GM12875 (cell line): ENCODE data around the gene DPEP2.
A peak's percentile ranks its signal among the peaks of the same experiment; 100 is the strongest.
"Not testable (repeated sequence)": the region's sequence is repeated elsewhere in the genome, so short reads cannot be mapped to it uniquely, and the experiment has no call there.

Experiments
- H3K4me3 ChIP-seq: one replicate; pipeline ENCODE4 v1.5.1; 2011; ENCODE audit warnings: low read depth, low read length, control low read depth
- CTCF ChIP-seq: IDR thresholded peaks from 2 replicates; pipeline ENCODE4 v1.5.1; 2011; ENCODE audit warnings: low read depth, mild to moderate bottlenecking, control low read depth, inconsistent platforms, low read length, moderate library complexity, borderline replicate concordance; ENCODE audit not compliant: insufficient read depth

DPEP2 gene

DNA sequence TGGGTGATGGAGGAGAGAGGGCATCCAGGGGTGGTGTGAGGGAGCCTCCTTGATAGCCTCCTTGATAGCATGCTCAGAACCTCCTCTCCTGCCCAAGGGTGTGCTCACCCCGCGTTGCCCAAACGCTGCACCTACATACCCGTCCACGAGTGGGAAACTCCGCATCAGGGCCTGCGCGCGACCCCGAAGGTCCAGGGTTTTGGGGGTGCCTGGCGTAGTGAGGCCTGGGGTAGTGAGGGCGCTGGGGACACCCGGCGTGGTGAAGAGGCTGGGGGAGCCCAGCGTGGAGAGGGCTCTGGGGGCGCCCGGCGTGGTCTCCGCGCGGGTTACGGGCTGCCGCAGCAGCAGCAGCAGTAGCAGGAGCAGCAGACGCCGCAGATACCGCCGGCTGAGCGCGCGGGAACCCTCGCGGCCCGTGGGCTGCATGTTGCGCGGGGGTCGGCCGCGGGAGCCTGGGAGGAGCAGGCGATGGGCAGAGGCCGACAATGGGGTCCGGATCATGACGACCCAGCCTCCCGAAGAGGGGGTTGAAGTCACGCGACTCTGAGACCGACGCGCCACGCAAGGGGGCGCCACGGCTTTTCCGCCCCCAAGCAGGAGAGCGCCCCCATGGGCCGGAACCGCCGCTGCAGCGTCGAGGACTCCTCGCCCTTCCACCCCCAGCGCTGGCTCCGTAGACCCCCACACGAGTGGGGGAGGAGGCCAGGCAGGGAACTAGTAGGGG is 19.2 kb downstream of the DPEP2 start, which contains the start of gene DPEP3:
TSS of gene DPEP3 (minus strand) at position 545 of the 724 bp plus-strand sequence. CDS start at position 426, 119 bp downstream.
- H3K4me3 ChIP-seq = no peak within 1 kb of the TSS
- peak; percentile 18; the same call in 1 of the 2 replicates for TF ChIP-seq CTCF

GRCh38 chr16:67977469-67978227 is 21.6 kb downstream of the DPEP2 start:
- H3K4me3 ChIP-seq = no peak overlapping the region
- TF ChIP-seq CTCF = no peak

- H3K4me3 ChIP-seq = no peak overlapping the region
- TF ChIP-seq CTCF = no peak
Measured at GRCh38 chr16:67977005-67977404, 22.3 kb downstream of the DPEP2 start.

DNA sequence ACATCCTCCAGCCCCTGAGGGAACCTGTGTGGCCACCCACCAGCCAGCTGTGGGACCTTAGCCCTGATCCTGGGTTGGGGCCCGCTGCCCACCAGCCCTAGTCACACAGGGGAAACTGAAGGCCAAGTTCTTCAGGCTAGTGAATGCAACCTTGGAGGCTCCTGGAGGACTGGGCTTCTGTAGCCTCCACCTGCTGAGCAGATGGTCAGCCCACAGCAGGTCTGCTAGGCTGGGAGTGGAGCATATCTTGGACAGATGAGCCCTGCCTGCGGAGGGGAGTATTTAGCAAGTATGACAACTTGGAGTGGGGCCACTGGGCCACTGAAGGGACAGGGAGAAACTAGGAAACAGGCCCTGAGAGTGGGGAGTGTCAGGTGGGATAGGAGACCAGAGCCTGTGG is 23.1 kb downstream of the DPEP2 start:
- no peak overlapping the region for H3K4me3 ChIP-seq
- TF ChIP-seq CTCF = no peak

- no peak for TF ChIP-seq CTCF
- no peak overlapping the region for H3K4me3 ChIP-seq
Measured at GRCh38 chr16:67975321-67976105, 23.8 kb downstream of the DPEP2 start.

DNA sequence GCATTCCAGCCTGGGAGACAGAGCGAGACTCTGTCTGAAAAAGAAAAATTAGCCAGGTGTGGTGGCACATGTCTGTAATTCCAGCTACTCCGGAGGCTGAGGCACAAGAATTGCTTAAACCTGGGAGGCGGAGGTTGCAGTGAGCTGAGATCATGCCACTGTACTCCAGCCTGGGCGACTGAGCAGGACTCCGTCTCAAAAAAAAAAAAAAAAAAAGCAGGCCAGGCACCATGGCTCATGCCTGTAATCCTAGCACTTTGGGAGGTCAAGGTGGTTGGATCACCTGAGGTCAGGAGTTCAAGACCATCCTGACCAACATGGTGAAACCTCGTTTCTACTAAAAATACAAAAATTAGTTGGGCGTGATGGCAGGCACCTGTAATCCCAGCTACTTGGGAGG is 27.0 kb downstream of the DPEP2 start:
- not testable (repeated sequence) for H3K4me3 ChIP-seq

DNA sequence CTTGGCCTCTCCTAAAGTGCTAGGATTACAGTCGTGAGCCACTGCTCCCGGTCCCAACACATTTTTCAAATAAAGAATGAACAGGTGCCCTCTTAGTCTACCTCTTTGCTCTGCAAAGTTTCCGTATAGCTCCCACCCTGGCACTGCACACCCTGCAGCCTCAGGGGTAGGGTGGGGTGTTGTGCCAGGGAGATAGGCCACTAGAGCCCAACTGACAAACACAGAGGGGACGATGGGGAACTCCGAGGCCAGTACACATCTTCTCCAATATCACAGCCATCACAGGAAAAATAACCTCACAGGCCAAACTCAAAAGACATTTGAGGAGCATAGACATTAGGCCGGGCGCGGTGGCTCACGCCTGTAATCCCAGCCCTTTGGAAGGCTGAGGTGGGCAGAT is 28.2 kb downstream of the DPEP2 start:
- H3K4me3 ChIP-seq = no peak overlapping the region
- TF ChIP-seq CTCF = no peak
